Measurements from ENCODE around the gene PFKP.

DNA sequence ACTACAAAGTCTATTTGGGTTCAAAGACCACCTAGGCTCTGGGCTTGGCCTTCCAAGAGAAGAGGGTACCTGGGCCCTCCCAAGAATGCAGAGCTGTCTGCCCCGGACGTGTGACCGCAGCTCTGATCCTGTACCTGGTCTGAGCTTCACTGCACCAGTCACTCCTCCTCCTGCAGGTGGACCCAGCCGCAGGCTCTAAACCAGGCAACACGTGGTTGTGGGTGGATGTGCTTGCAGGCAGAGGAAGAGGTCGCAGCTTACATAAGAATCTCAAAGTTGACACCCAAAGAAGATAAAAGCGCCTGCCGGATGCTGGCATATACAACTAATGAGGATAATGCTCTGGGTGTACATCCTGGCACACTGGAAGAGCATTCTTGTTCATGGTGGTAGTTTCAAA is 9.4 kb upstream of the PFKP start:
- TF ChIP-seq POLR2AphosphoS5 (IDR thresholded peaks at IDR 0.05; ENCODE audit: low read depth, low read length) (no peak), POLR2A (IDR thresholded peaks at IDR 0.05; ENCODE audit: low read depth, low read length) (no peak), PAX5 (IDR thresholded peaks at IDR 0.05; ENCODE audit: insufficient read depth, low read length, severe bottlenecking) (no peak)

Measured in GM12891 (cell line).